NOMO-1 treated with DMSO at 0.1 percent for 48 hours (cell line): ENCODE results near the gene TOP3A.

Experiments
- DNase-seq: peaks from one replicate; lab custom pipeline; 2025; ENCODE audit not compliant: unreplicated experiment; lab: John Stamatoyannopoulos, UW

The TOP3A gene

DNA sequence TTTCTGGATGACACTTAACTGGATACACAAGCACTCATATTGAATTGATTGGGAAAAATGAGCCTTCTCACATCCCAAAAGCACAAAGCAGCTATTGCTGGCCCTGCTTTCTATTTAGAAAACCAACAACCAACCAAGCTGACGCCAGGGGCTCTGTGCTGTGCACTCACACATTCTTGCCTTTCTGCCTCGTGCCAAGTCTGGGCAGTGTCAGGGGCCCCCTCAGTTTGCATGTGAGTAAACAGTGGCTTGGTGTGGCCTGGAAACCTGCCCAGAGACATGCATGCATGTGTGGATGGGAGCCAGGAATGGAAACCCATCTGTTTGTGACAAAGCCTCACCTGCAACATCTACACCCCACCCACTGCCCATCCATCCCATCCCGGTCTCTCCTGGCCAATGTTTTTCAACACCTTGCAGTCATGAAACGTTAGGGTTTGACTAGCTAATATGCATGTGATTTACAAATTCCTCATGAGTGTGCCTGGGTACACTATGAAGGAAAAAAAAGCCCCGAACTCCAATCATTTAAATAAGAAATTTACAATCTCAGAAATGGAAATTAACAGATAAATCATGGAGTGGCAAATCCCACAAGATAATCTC is 33.9 kb downstream of the TOP3A start:
- no peak for DNase-seq

DNA sequence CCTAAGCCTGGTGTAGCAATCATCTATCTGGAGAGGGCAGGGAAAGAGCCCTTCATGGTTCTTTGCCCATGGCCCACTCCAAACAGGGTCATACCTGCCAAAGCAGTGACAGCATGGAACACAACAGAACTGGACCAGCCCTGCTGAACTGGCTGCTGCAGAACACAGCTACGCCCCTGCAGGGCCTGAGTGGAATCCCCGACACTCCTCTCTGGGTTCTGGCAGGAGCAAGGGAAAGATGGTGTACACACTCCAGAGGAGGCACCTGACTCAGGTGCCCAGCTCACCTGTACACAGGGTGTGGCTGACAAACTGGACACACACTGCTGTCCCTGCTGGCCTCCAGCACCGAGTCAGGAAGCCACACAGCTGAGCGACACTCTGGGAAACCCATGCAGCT is 34.5 kb downstream of the TOP3A start:
- DNase-seq, result no peak

DNA sequence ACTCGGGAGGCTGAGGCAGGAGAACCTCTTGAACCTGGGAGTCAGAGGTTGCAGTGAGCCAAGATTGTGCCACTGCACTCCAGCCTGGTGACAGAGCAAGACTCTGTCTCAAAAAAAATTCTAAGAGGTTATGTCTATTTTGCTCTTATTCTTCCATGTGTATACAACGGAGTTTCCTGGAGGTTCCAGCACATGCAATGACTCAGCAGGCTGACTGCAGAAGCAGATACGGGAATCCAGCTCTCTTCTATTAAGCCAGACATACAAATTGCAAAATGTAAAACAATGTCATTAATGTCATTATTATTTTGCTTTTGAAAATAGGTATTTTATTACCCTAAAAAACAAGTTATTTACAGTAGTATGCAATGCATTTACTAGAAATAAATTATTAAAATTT is 35.9 kb downstream of the TOP3A start:
- no peak for DNase-seq

DNA sequence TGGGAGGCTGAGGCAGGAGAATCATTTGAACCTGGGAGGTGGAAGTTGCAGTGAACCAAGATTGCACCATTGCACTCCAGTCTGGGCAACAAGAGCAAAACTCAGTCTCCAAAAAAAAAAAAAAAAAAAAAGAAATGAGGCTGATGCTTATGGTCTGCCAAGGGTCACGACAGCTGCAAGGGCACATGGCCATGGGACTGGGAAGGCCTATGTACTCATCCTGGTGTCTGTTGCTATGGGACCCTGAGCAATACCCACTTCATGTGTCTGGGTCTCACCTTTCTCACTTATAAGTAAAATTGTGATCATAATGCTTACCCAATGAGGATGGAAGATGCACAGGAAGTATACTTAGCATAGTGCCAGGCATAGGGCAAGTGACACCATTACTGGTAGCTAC is 37.7 kb downstream of the TOP3A start:
- no peak for DNase-seq

DNA sequence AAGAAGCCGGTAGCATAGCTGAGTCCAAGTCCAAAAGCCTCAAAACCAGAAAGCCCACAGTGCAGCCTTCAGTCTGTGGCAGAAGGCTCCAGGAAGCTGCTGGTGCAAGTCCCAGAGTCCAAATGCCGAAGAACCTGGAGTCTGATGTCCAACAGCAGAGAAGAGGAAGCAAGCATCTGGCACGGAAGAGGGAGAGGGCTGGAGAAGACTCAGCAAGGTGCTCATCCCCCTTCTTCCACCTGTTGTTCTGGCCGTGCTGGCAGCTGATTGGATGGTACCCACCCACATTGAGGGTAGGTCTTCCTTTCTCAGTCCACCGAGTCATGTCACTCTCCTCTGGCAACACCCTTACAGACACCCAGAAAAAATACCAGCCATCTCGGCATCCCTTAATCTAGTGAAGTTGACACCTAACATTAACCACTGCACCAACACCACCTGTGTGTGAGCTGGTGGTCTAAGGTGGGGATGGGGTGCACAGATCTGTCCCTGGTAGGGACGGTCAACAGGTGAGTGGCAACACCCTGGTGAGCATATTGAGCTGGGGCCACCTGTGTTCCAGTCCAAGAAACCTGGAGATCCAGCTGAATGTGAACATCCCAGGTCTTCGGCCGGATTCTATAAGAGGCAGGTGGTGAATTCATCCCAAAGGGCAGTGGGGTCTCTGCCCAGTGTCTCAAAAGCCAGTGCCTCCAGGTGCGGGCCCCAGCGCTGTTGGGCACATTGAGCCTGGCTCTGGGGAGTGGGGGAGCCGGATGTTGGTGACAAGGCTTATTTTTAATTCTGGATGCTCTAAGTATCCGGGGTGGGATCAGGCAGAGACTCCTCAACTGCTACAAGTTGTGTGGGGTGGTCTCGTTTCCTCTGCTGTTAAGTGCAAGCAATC is 44.5 kb downstream of the TOP3A start:
- DNase-seq, result no peak

DNA sequence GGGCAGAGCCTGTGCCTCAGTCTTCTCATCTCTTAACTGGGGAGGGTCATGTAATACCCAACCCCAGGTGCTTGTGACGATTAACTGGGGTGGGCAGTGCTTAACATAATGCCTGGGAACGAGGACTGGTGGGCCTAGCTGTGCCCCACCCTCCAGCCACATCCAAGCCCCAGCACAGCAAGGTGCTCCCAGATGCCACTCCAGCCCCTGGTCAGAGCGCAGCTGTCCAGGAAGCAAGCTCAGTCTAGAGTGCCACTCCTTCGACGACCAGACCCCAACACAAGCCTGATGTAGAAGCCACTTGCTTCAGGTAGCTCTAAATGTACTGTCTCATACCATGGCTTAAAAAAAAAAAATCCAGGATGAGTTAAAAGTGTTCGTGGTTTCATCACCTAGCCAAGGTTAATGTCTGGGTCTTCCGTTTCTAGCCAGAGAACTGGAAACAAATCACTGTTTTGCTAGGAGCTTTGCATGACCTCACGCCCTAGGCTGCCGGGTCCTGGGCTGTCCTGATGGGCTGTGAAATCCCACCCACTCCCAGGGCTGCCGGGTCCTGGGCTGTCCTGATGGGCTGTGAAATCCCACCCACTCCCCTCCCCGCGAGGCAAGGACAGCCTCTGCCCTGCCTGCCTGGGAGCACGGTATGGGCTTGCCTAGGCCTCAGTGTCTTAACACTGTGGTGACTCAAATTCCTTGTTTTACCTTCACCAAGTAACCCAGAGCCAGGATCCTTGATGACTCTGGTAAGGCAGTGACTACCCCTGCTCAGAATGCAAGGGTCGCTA is 46.7 kb downstream of the TOP3A start:
- DNase-seq, result no peak

DNA sequence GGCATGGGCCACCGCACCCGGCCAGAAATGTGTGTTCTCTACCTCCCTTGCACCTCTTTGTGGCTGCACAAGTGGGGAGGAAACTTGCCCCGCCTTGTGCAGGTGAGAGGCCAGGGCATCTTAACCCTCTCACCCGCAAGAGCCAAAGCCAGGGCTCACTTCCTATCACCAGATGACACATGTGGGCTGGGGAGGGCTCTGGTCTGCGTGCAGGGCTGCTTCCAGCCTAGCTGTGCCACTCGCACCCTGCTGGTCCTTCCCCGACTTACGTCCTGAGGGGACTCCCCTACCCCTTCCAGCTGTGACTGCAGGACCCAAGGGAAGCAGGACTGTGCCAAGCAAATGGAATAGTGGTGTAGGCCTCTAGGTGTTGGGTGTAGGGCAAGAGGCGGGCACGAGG is 47.4 kb downstream of the TOP3A start:
- DNase-seq, result no peak

DNA sequence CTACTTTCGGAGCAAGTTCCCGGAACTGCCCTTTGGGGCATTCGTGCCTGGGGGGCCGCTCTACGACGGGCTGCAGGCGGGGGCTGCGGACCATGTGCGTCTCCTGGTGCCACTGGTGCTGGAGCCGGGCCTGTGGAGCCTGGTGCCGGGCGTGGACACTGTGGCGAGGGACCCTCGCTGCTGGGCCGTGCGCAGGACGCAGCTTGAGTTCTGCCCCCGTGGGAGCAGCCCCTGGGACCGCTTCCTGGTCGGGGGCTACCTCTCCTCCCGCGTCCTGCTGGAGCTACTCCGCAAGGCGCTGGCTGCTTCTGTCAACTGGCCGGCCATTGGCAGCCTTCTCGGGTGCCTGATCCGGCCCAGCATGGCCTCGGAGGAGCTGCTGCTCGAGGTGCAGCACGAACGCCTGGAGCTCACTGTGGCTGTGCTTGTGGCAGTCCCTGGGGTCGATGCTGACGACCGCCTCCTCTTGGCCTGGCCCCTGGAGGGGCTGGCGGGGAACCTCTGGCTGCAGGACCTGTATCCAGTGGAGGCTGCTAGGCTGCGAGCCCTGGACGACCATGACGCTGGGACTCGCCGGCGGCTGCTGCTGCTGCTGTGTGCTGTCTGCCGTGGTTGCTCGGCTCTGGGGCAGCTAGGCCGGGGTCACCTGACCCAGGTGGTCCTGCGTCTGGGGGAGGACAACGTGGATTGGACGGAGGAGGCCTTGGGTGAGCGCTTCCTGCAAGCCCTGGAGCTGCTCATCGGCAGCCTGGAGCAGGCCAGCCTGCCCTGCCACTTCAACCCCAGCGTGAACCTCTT is 50.7 kb downstream of the TOP3A start:
- DNase-seq, result no peak

DNA sequence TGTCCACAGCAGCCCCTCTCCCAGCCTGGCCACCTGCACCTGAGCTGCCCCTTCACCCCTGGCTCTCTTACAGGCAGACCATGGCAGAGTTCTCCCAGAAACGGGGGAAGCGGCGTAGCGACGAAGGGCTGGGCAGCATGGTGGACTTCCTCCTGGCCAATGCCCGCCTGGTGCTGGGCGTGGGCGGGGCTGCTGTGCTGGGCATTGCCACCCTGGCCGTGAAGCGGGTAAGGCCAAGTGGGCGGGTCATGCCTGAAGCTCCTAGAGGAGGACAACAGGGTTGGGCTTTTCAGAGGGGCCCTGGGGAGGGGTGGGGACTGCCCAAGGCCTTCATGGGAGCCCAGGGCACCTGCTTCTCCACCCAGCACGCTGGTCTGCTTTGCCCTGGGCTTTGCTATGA is 52.2 kb downstream of the TOP3A start:
- no peak for DNase-seq

DNA sequence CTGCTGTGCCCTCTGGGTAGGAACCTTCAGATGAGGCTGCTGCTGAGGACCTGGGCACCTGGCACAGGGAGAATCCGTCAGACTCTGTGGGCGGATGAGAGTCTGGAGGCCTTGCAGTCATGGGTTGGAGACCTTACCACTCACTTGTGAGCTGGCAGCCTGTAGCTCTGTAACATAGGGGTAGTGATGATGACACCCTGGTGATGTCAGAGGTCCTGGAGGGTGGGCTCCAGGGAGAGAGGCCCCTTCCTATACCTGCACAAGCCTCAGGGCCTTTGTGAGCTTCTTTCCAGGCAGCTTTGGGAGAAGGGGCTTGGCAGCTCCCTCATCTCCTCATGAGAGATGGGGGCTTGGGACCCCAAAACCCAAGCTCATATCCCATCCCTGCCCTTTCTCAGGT is 52.7 kb downstream of the TOP3A start:
- no peak for DNase-seq

DNA sequence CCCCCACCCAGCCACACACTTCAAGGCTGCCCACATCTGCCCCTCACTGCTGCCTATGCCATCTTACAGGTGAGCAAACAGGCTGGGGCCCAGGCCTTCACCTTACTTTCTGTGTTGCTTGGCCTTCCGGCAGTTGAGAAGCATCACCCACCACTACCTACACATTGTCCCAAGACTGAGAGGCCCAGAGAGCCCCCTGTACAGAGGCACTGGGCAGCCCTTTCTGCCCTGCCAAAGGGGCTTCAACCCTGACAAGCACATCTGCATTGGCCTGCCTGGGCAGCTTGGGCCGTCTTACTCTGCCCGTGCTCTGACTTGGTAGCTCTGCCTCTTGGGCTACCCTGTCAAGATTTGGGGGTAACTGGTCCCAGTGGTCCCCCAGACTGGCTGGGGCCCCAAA is 53.1 kb downstream of the TOP3A start:
- no peak for DNase-seq

DNA sequence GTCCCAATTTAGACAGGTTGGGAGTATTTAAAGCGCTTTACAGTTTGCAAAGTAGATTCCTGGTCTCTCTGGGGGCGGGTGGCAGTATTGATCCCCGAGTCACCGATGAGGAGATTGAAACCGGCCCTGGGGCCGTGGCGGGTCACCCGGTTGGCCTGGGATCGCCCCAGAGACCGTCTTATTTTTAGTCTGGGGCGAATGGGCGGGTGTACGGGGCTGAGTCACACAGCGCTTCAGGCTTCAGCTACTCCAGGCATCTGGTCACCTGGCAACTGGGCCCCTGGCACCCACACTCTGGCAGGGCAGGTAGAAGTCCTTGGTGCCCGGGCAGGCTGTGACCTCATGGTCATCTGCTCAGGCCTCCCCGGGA is 53.7 kb downstream of the TOP3A start:
- peak; percentile 34 for DNase-seq

DNA sequence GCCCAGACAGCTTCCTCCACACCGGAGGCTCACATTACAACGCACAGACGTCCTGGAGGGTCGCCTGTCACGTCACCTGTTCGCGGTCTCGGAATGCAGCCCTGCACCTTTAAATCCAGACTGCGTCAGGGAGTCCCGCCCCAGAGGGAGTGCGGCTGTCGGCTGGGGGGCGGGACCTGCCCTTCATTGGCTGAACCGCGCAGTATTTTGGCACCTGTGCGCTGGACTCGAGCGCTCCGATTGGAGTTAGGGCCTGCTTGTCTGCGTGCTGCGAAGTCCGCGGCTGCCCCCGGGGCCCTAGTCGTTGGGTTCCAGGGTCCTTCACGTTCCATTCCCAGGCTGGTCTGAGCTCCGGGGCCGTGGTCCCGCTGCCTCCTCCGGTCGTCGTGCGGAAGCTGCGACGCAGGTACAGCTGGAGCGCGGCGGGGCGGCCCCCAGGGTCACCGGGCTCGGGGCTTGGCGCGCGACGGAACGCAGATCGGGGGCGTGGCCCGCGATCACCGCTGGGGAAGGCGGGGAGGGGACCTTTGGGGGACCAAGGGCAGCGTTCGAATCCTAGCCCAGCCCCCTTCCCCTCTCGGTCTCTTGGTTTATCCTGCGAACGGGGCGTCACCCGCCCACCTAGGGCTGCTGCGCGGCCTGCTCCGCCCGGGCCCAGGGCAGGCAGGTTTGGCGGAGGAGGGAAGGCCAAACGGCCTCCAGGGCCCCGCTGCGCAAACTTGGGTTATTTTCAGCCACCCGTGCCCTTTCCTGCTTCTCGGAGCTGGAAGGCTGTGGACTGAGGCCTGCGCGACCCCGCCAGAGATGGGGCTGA is 54.3 kb downstream of the TOP3A start, which contains the start of gene MIEF2:
Gene MIEF2 (plus strand): TSS at position 331 of the 814 bp plus-strand sequence. CDS start 2,059 bp downstream, outside the sequence.
- peak; percentile 95 for DNase-seq

DNA sequence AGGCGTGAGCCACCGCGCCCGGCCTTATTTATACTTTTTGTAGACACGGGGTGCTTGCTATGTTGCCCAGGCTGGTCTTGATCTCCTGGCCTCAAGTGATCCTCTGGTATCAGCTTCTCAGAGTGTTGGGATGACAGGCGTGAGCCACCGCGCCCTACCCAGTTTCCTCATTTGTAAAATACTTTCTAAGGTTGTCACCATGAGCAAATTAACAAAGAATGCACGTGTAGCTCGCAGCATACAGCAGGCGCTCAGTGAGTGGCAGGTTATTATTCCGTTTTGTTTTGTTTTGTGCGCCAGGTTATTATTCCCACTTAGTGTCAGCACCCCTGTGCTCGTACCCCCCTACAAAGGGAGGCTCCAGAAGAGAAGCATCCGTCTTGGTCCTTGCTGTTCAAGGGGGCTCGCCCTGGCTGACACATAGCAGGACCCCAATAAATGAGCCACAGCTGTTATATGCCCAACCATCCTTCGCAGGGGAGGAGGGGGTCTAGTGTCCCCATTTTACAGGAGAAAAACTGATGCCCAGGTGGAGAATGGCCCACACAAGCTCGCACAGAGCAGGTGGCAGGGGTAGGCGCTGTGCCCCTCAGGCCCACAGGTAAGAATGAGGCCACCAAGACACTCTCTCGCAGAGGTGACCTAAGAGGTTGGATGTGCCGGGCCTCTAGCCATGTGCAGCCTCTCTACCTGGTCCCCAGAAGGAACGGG is 55.0 kb downstream of the TOP3A start:
- no peak for DNase-seq

DNA sequence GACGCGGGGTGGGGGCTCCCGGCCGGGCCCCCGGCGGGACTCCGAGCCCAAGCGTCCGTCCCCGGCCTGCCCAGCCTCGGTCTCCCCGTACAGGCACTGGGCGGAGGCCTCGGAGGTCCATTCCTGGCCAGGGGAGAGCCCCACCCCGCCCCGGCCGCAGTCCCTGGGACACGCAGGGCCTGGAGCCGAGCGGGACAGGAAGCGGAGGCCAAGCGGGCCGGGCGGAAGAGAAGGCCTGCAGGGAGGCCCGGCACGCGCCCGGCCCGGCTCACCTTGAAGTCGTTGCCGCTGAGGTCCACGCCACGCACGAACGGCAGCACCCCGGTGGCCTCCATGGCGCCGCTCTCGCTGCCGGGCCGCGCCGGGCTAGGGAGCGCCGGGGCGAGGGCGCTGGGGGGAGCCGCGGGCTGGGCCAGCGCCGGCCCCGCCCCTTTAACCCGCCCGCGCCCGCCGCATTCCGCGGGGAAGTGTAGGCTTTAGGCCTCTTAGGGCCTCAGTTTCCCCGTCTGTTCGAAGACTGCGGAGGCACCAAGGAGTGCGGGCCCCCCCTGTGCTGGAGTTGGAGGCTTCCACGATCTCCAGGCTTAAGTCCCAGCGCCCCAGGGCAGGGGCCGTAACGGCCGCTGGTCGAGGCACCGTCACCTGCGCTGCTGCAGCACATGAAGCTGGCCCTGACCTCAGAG is 56.3 kb downstream of the TOP3A start, which contains the start of gene FLII:
Gene FLII (minus strand): TSS at position 383 of the 683 bp plus-strand sequence. CDS start 48 bp downstream, at position 335.
- DNase-seq, result peak; percentile 18

DNA sequence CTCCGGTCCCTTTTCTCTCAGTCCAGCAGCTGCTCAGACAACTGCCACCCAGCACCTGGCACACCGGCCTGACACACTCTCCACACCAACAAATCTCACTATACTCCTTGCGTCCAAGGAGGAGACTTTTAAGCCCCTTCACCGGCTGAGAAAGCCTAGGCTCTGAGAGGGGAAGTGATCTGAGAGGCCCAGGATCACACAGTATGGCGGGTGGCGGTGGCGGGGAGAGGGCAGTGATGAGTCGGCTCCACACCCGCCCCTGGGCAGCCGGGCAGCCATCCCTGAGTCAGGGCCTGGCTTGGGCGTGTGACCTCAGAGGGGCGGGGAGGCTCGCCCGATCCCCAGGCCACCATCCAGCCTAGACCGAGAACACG is 56.8 kb downstream of the TOP3A start:
- peak; percentile 76 for DNase-seq

DNA sequence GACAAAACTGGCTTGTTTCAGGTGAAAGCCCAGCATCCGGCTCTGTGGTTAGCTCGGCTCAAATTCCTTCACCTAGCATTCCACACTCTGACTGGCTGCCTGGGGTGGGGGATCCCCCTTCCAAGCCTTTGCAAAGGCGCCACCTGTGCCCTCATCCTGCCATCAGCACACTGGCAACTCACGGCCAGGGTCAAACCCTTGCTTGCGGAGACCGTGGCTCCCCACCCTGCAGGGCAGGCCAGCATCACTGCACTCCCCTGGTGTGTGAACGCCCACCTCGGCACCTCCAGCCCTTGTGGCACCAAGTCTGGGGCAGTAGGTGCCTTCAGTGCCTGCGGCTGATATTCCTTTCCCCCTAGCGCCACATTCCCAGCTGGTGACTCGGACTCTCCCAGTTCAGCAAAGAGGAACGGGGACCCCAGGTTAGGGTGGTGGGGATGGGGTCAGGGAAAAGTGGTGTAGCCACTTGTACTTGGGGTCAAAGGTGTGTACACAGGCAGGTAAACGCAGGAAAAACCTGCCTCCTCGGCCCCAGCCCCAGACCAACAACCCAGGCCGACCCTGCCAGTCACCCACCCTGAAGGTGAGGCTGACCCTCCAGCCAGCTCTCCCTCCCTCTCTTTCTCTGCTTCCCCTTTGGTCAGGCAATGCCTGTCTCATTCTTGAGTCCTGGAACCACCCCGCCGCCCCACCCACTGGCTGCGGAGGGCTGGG is 57.4 kb downstream of the TOP3A start:
- DNase-seq, result peak; percentile 76

DNA sequence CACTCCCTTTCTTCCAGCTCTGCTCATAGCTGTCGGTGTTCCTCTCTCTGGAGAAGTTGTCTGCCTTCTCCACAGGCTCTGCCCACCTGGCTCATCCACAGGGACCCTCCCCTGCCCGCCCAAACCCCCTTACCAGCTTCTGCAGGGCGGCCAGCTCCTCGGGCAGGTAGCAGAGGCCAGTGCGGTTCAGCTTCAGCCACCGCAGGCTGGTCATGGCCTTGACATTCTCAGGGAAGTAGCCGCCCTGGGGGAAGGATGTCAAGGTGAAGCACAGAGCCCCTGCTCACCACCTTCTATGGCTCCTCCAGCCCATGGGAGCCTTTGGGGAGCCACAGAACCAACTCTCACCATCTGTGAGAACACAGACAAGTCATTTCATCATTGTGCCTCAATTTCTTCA is 58.0 kb downstream of the TOP3A start:
- DNase-seq, result no peak
